ENCODE results near the gene ZNF653.

ZNF653 gene

DNA sequence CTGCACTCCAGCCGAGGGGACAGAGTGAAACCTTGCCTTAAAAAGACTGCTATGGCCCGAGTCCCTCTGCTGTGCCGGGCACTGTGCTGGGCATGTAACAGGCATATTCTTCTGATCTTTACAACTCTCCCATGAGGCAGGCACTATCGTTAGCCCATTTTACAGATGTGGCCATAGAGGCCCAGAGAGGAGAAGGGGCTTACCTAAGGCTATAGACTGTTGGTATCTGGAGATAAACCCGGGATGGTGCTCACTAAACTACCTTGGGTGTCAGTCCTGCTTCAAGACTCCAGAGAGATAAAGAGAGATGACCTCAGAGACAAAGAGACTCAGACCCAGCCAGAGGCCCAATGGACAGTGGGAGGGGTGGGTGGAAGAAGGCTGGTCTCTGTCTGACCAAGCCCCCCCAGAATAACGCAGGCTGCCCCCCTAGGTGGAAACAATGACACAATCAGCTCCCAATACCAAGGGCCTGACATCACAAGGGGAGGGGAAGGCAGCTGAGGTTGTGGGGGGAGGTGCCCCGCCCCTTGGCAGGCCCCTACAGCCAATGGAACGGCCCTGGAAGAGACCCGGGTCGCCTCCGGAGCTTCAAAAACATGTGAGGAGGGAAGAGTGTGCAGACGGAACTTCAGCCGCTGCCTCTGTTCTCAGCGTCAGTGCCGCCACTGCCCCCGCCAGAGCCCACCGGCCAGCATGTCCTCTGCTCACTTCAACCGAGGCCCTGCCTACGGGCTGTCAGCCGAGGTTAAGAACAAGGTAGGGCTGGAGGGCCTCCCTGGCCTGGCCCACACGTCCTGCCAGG is 32.8 kb upstream of the ZNF653 start, which contains the start of gene CNN1:
Gene CNN1 (plus strand): TSS at position 620 of the 805 bp plus-strand sequence. CDS start 77 bp downstream, at position 697.
- Histone ChIP-seq H2AK5ac (ENCODE audit: low read length, severe bottlenecking) (peak within 1 kb of the TSS; percentile 40), H3K18ac (ENCODE audit: low read depth in 1 of 2, low read length in 2 of 2) (peak within 1 kb of the TSS; percentile 72 to 86)
- 22% methylated on average over 19 of the region's 21 CpGs for WGBS

GRCh38 chr19:11535792-11536595 is 30.4 kb upstream of the ZNF653 start:
- Histone ChIP-seq H2BK15ac (ENCODE audit: low read depth, poor library complexity, severe bottlenecking) (peak overlapping the region; percentile 95), H3K4ac (ENCODE audit: low read depth in 1 of 2, low read length in 2 of 2) (peak overlapping the region; percentile 81), H2BK5ac (ENCODE audit: low read depth, low read length, poor library complexity, severe bottlenecking) (no peak overlapping the region), H3K4me3 (ENCODE audit: insufficient read depth in 1 of 2, low read depth in 1 of 2, low read length in 2 of 2) (peak overlapping the region in 1 of 2 experiments; percentile 74), H3K18ac (ENCODE audit: low read depth in 1 of 2, low read length in 2 of 2) (peak overlapping the region; percentile 72 to 92), H2AK5ac (ENCODE audit: low read length, severe bottlenecking) (peak overlapping the region; percentile 45), H3K14ac (ENCODE audit: low read length in 2 of 2) (no peak overlapping the region), H3K4me1 (ENCODE audit: control insufficient read depth, insufficient read depth, low read depth, low read length) (peaks cover 38% of the 10 kb centered on the region), H2BK12ac (ENCODE audit: low read length in 2 of 2) (peak overlapping the region; percentile 70 to 87), H3K4me2 (ENCODE audit: low read length, poor library complexity, severe bottlenecking) (peak overlapping the region; percentile 57), H4K91ac (ENCODE audit: low read length) (peak overlapping the region; percentile 92), H3K27me3 (ENCODE audit: control insufficient read depth in 1 of 2, insufficient read depth in 1 of 2, low read length in 2 of 2) (peaks cover 0 to 8% of the 10 kb centered on the region in 2 experiments), H2AFZ (ENCODE audit: low read depth, low read length) (peak overlapping the region; percentile 60), H3K36me3 (ENCODE audit: control insufficient read depth in 1 of 2, insufficient read depth in 2 of 2, low read depth in 1 of 2, low read length in 2 of 2) (no peaks in the 10 kb centered on the region), H4K8ac (ENCODE audit: low read length) (peak overlapping the region; percentile 97), H3K9ac (ENCODE audit: low read length) (peak overlapping the region; percentile 91), H2BK120ac (ENCODE audit: low read depth, low read length) (peak overlapping the region; percentile 91), H3K23ac (ENCODE audit: low read length in 2 of 2) (no peak overlapping the region), H3K27ac (ENCODE audit: low read length, poor library complexity, severe bottlenecking) (peak overlapping the region; percentile 42), H3K9me3 (ENCODE audit: control insufficient read depth, low read length) (no peaks in the 10 kb centered on the region), H3K79me1 (replicated peaks; ENCODE audit: low read length, poor library complexity, severe bottlenecking) (peaks cover 4% of the 10 kb centered on the region)
- DNase-seq, result peak; percentile 91
- whole genome bisulfite sequencing, result 10% methylated on average over 53 of the region's 54 CpGs

More for the DNA sequence above, 32.8 kb upstream of the ZNF653 start, which contains the start of gene CNN1:
- Histone ChIP-seq H2BK12ac (ENCODE audit: low read length in 2 of 2) (peak within 1 kb of the TSS; percentile 71 to 83), H3K4me1 (ENCODE audit: control insufficient read depth, insufficient read depth, low read depth, low read length) (peaks cover 37% of the 10 kb centered on the region), H3K4me3 (ENCODE audit: insufficient read depth in 1 of 2, low read depth in 1 of 2, low read length in 2 of 2) (peak within 1 kb of the TSS; percentile 39 to 43), H2AFZ (ENCODE audit: low read depth, low read length) (peak within 1 kb of the TSS; percentile 78), H3K79me1 (replicated peaks; ENCODE audit: low read length, poor library complexity, severe bottlenecking) (peaks cover 4% of the 10 kb centered on the region), H3K4ac (ENCODE audit: low read depth in 1 of 2, low read length in 2 of 2) (peak within 1 kb of the TSS; percentile 40 to 75), H3K9ac (ENCODE audit: low read length) (peak within 1 kb of the TSS; percentile 47), H4K91ac (ENCODE audit: low read length) (peak within 1 kb of the TSS; percentile 91), H4K8ac (ENCODE audit: low read length) (peak within 1 kb of the TSS; percentile 96), H3K27ac (ENCODE audit: low read length, poor library complexity, severe bottlenecking) (peak within 1 kb of the TSS; percentile 48), H3K27me3 (ENCODE audit: control insufficient read depth in 1 of 2, insufficient read depth in 1 of 2, low read length in 2 of 2) (peaks cover 0 to 8% of the 10 kb centered on the region in 2 experiments), H3K14ac (ENCODE audit: low read length in 2 of 2) (no peak within 1 kb of the TSS), H2BK120ac (ENCODE audit: low read depth, low read length) (peak within 1 kb of the TSS; percentile 71), H3K36me3 (ENCODE audit: control insufficient read depth in 1 of 2, insufficient read depth in 2 of 2, low read depth in 1 of 2, low read length in 2 of 2) (no peaks in the 10 kb centered on the region), H2BK15ac (ENCODE audit: low read depth, poor library complexity, severe bottlenecking) (peak within 1 kb of the TSS; percentile 84), H3K23ac (ENCODE audit: low read length in 2 of 2) (no peak within 1 kb of the TSS), H3K9me3 (ENCODE audit: control insufficient read depth, low read length) (no peaks in the 10 kb centered on the region), H2BK5ac (ENCODE audit: low read depth, low read length, poor library complexity, severe bottlenecking) (no peak within 1 kb of the TSS), H3K4me2 (ENCODE audit: low read length, poor library complexity, severe bottlenecking) (peak within 1 kb of the TSS; percentile 79)
- DNase-seq, result peak; percentile 94

GRCh38 chr19:11534948-11535347 is 29.3 kb upstream of the ZNF653 start:
- H2AFZ ChIP-seq (ENCODE audit: low read depth, low read length), result no peak overlapping the region
- no peak overlapping the region for H3K27ac ChIP-seq (ENCODE audit: low read length, poor library complexity, severe bottlenecking)
- no peaks in the 10 kb centered on the region for H3K9me3 ChIP-seq (ENCODE audit: control insufficient read depth, low read length)
- no peak overlapping the region for H4K8ac ChIP-seq (ENCODE audit: low read length)
- H2AK5ac ChIP-seq (ENCODE audit: low read length, severe bottlenecking), result no peak overlapping the region
- H4K91ac ChIP-seq (ENCODE audit: low read length), result no peak overlapping the region
- H3K27me3 ChIP-seq (ENCODE audit: control insufficient read depth in 1 of 2, insufficient read depth in 1 of 2, low read length in 2 of 2), result peaks cover 0 to 8% of the 10 kb centered on the region in 2 experiments
- DNase-seq, result no peak
- peaks cover 4% of the 10 kb centered on the region for H3K79me1 ChIP-seq (replicated peaks; ENCODE audit: low read length, poor library complexity, severe bottlenecking)
- H3K18ac ChIP-seq (ENCODE audit: low read depth in 1 of 2, low read length in 2 of 2), result no peak overlapping the region
- no peak overlapping the region for H2BK120ac ChIP-seq (ENCODE audit: low read depth, low read length)
- no peak overlapping the region for H3K4me3 ChIP-seq (ENCODE audit: insufficient read depth in 1 of 2, low read depth in 1 of 2, low read length in 2 of 2)
- no peak overlapping the region for H3K23ac ChIP-seq (ENCODE audit: low read length in 2 of 2)
- peak overlapping the region; percentile 15 for H3K9ac ChIP-seq (ENCODE audit: low read length)
- no peak overlapping the region for H2BK15ac ChIP-seq (ENCODE audit: low read depth, poor library complexity, severe bottlenecking)
- WGBS, result 90% methylated on average over 4 of the region's 5 CpGs
- H2BK12ac ChIP-seq (ENCODE audit: low read length in 2 of 2), result no peak overlapping the region
- no peak overlapping the region for H2BK5ac ChIP-seq (ENCODE audit: low read depth, low read length, poor library complexity, severe bottlenecking)
- H3K4ac ChIP-seq (ENCODE audit: low read depth in 1 of 2, low read length in 2 of 2), result no peak overlapping the region
- H3K36me3 ChIP-seq (ENCODE audit: control insufficient read depth in 1 of 2, insufficient read depth in 2 of 2, low read depth in 1 of 2, low read length in 2 of 2), result no peaks in the 10 kb centered on the region
- no peak overlapping the region for H3K4me2 ChIP-seq (ENCODE audit: low read length, poor library complexity, severe bottlenecking)
- peaks cover 27% of the 10 kb centered on the region for H3K4me1 ChIP-seq (ENCODE audit: control insufficient read depth, insufficient read depth, low read depth, low read length)
- H3K14ac ChIP-seq (ENCODE audit: low read length in 2 of 2), result no peak overlapping the region

- H2AK5ac ChIP-seq (ENCODE audit: low read length, severe bottlenecking), result no peak overlapping the region
- H3K14ac ChIP-seq (ENCODE audit: low read length in 2 of 2), result no peak overlapping the region
- no peak overlapping the region for H3K4me3 ChIP-seq (ENCODE audit: insufficient read depth in 1 of 2, low read depth in 1 of 2, low read length in 2 of 2)
- peaks cover 0 to 8% of the 10 kb centered on the region in 2 experiments for H3K27me3 ChIP-seq (ENCODE audit: control insufficient read depth in 1 of 2, insufficient read depth in 1 of 2, low read length in 2 of 2)
- H3K79me1 ChIP-seq (replicated peaks; ENCODE audit: low read length, poor library complexity, severe bottlenecking), result peaks cover 4% of the 10 kb centered on the region
- no peaks in the 10 kb centered on the region for H3K36me3 ChIP-seq (ENCODE audit: control insufficient read depth in 1 of 2, insufficient read depth in 2 of 2, low read depth in 1 of 2, low read length in 2 of 2)
- H3K18ac ChIP-seq (ENCODE audit: low read depth in 1 of 2, low read length in 2 of 2), result no peak overlapping the region
- H4K91ac ChIP-seq (ENCODE audit: low read length), result no peak overlapping the region
- H3K27ac ChIP-seq (ENCODE audit: low read length, poor library complexity, severe bottlenecking), result no peak overlapping the region
- H4K8ac ChIP-seq (ENCODE audit: low read length), result no peak overlapping the region
- no peak overlapping the region for H3K23ac ChIP-seq (ENCODE audit: low read length in 2 of 2)
- H2BK15ac ChIP-seq (ENCODE audit: low read depth, poor library complexity, severe bottlenecking), result no peak overlapping the region
- no peaks in the 10 kb centered on the region for H3K9me3 ChIP-seq (ENCODE audit: control insufficient read depth, low read length)
- H3K9ac ChIP-seq (ENCODE audit: low read length), result no peak overlapping the region
- H3K4me2 ChIP-seq (ENCODE audit: low read length, poor library complexity, severe bottlenecking), result no peak overlapping the region
- H3K4ac ChIP-seq (ENCODE audit: low read depth in 1 of 2, low read length in 2 of 2), result no peak overlapping the region
- H2AFZ ChIP-seq (ENCODE audit: low read depth, low read length), result no peak overlapping the region
- 100% methylated on average over 1 of the region's 1 CpG for WGBS
- H2BK5ac ChIP-seq (ENCODE audit: low read depth, low read length, poor library complexity, severe bottlenecking), result no peak overlapping the region
- no peak overlapping the region for H2BK120ac ChIP-seq (ENCODE audit: low read depth, low read length)
- no peak overlapping the region for H2BK12ac ChIP-seq (ENCODE audit: low read length in 2 of 2)
- no peak for DNase-seq
- H3K4me1 ChIP-seq (ENCODE audit: control insufficient read depth, insufficient read depth, low read depth, low read length), result peaks cover 23% of the 10 kb centered on the region
Observed at GRCh38 chr19:11534538-11534937, 28.9 kb upstream of the ZNF653 start.
